CD14-positive monocyte (primary cell): ENCODE results near the gene THRA. TPM values are rescaled to one million over a fixed set of nuclear protein-coding genes. Genes with fewer than 3 reads are reported as not detected.

Source experiments
- DNase-seq, 3 donors: peaks; one replicate each; pipeline ENCODE4 v3.0.0-alpha.2; 2011 to 2022
- H2AFZ ChIP-seq: 2 replicates; pipeline ENCODE4 v1.6.0; 2012; ENCODE audit warnings: mild to moderate bottlenecking, low read depth, low read length, inconsistent platforms; ENCODE audit not compliant: insufficient read depth, poor library complexity, severe bottlenecking
- H3K27ac ChIP-seq, 2 donors: 1 replicate in 1 of 2; 2 replicates in 1 of 2; pipeline ENCODE4 v1.5.1; 2012 to 2013; ENCODE audit warnings: low read length in 2 of 2, control low read depth in 1 of 2, inconsistent platforms in 1 of 2, low read depth in 1 of 2, mild to moderate bottlenecking in 1 of 2
- H3K27me3 ChIP-seq, 2 donors: one replicate each; pipeline versions ENCODE4 v1.6.0 to v1.6.1; 2011 to 2013; ENCODE audit warnings: low read length in 2 of 2; ENCODE audit not compliant: control insufficient read depth in 2 of 2, insufficient read depth in 2 of 2
- H3K36me3 ChIP-seq, 2 donors: replicated peaks in 1 of 2; 1 replicate in 1 of 2; 2 replicates in 1 of 2; pipeline versions ENCODE4 v1.5.1 to v1.6.1; 2012 to 2013; ENCODE audit warnings: low read length in 2 of 2, control low read depth in 1 of 2, inconsistent platforms in 1 of 2, mild to moderate bottlenecking in 1 of 2; ENCODE audit not compliant: insufficient read depth in 2 of 2, control insufficient read depth in 1 of 2
- H3K4me1 ChIP-seq, 2 donors: 1 replicate in 1 of 2; 2 replicates in 1 of 2; pipeline versions ENCODE4 v1.5.1 to v1.6.1; 2012 to 2013; ENCODE audit warnings: low read length in 2 of 2, control low read depth in 1 of 2, inconsistent platforms in 1 of 2, mild to moderate bottlenecking in 1 of 2, moderate library complexity in 1 of 2; ENCODE audit not compliant: insufficient read depth in 2 of 2, control insufficient read depth in 1 of 2
- H3K4me2 ChIP-seq: replicated peaks from 2 replicates; pipeline ENCODE3; 2012; ENCODE audit warnings: low read length, moderate library complexity, mild to moderate bottlenecking; ENCODE audit not compliant: poor library complexity, severe bottlenecking; ENCODE audit errors: extremely low read depth
- H3K4me3 ChIP-seq, 3 experiments: fragments of 200-600 bp in 1 of 3; sonication (generic) in 1 of 3; replicated peaks in 1 of 3; 1 replicate in 2 of 3; 2 replicates in 1 of 3; pipeline ENCODE4 v1.5.1; 2011 to 2013; ENCODE audit warnings: low read length in 3 of 3, mild to moderate bottlenecking in 3 of 3, control low read depth in 2 of 3, low read depth in 2 of 3, inconsistent platforms in 1 of 3, moderate library complexity in 1 of 3
- H3K79me2 ChIP-seq: 2 replicates; pipeline ENCODE4 v1.6.0; 2012; ENCODE audit warnings: mild to moderate bottlenecking, control low read depth, inconsistent platforms, low read length, moderate library complexity; ENCODE audit not compliant: insufficient read depth
- H3K9ac ChIP-seq: 2 replicates; pipeline ENCODE4 v1.6.0; 2017; ENCODE audit warnings: low read length, mild to moderate bottlenecking; ENCODE audit not compliant: insufficient read depth, poor library complexity, severe bottlenecking
- H3K9me3 ChIP-seq, 2 donors: replicated peaks in 1 of 2; 1 replicate in 1 of 2; 2 replicates in 1 of 2; pipeline versions ENCODE4 v1.5.1 to v1.6.1; 2012 to 2013; ENCODE audit warnings: low read length in 2 of 2, control low read depth in 1 of 2; ENCODE audit not compliant: control insufficient read depth in 1 of 2, insufficient read depth in 1 of 2
- H4K20me1 ChIP-seq: 2 replicates; pipeline ENCODE4 v1.6.0; 2012; ENCODE audit warnings: mild to moderate bottlenecking, low read length, control low read depth, moderate library complexity; ENCODE audit not compliant: insufficient read depth
- H3K27ac Mint-ChIP-seq, 7 donors: one replicate each; pipeline ENCODE4 v1.8.0; 2020; ENCODE audit warnings: mild to moderate bottlenecking in 7 of 7, mixed read lengths in 7 of 7, moderate library complexity in 6 of 7, inconsistent platforms in 2 of 7
- H3K27me3 Mint-ChIP-seq, 3 donors: one replicate each; pipeline ENCODE4 v1.8.0; 2021 to 2022; ENCODE audit warnings: low read depth in 3 of 3, mild to moderate bottlenecking in 3 of 3, mixed read lengths in 3 of 3, moderate library complexity in 3 of 3, inconsistent platforms in 1 of 3
- H3K36me3 Mint-ChIP-seq, 2 donors: one replicate each; pipeline ENCODE4 v1.8.0; 2020; ENCODE audit warnings: mixed read lengths in 2 of 2, inconsistent platforms in 1 of 2, mild to moderate bottlenecking in 1 of 2
- H3K4me1 Mint-ChIP-seq: one replicate; pipeline ENCODE4 v1.8.0; 2020; ENCODE audit warnings: mild to moderate bottlenecking, mixed read lengths
- H3K4me3 Mint-ChIP-seq, 2 donors: one replicate each; pipeline ENCODE4 v1.8.0; 2020; ENCODE audit warnings: mild to moderate bottlenecking in 2 of 2, mixed read lengths in 2 of 2, moderate library complexity in 1 of 2
- H3K9me3 Mint-ChIP-seq, 7 donors: one replicate each; pipeline ENCODE4 v1.8.0; 2020 to 2022; ENCODE audit warnings: mixed read lengths in 7 of 7, mild to moderate bottlenecking in 6 of 7, moderate library complexity in 6 of 7, inconsistent platforms in 2 of 7
- CTCF ChIP-seq: fragments of 200-600 bp; IDR thresholded peaks from one replicate; pipeline ENCODE4 v1.8.0; 2022; ENCODE audit warnings: antibody characterized with exemption, mild to moderate bottlenecking
- WGBS: methylation state at CpG from one replicate; pipeline ENCODE4 v1.1.5; 2013; ENCODE audit warnings: missing lambda C conversion rate; ENCODE audit not compliant: insufficient coverage; 5-methylcytosine and 5-hydroxymethylcytosine counted together
- intact Hi-C, 2 donors: fragments of 100-400 bp; cut with micrococcal nuclease; formaldehyde crosslinking; loops; one replicate each; pipeline versions ENCODE4 v1.15.0 to v1.15.1; 2023
- polyA plus RNA-seq, 3 donors: library from polyadenylated mRNA; depleted of rRNA in 1 of 3; unstranded in 2 of 3; stranded (reverse) in 1 of 3; fragments of 300-500 nt in 2 of 3; fragments of >200 nt in 1 of 3; fragmentation: Illumina TruSeq in 2 of 3; gene quantifications; 1 replicate in 2 of 3; 2 replicates in 1 of 3; pipeline ENCODE4 v1.2.3, GENCODE V29; 2012 to 2021

THRA gene
- polyA plus RNA-seq, 3 donors, result 2.5 to 7.5 (median 3.8) TPM

GRCh38 chr17:40100669-40101366 lies 38.1 kb downstream of the THRA start:
- Mint-ChIP-seq H3K27ac (peak overlapping the region; percentile 96 to 99 (median 98)), H3K27me3 (peaks cover 0 to 8% (median 0%) of the 10 kb centered on the region in 3 donors), H3K4me3 (peak overlapping the region; percentile 87 to 95), H3K9me3 (peaks cover 0 to 5% (median 0%) of the 10 kb centered on the region in 7 donors), H3K36me3 (peaks cover 10 to 14% of the 10 kb centered on the region in 2 donors), H3K4me1 (peaks cover 78% of the 10 kb centered on the region)
- Histone ChIP-seq H3K4me2 (peak overlapping the region; percentile 85), H3K27me3 (no peaks in the 10 kb centered on the region), H3K79me2 (no peaks in the 10 kb centered on the region), H3K27ac (peak overlapping the region; percentile 78 to 98), H3K4me3 (peak overlapping the region; percentile 3 to 78 (median 35)), H3K4me1 (peaks cover 63 to 64% of the 10 kb centered on the region in 2 donors), H4K20me1 (peaks cover 8% of the 10 kb centered on the region), H3K36me3 (no peaks in the 10 kb centered on the region), H2AFZ (peak overlapping the region; percentile 24), H3K9ac (peak overlapping the region; percentile 84), H3K9me3 (no peaks in the 10 kb centered on the region)
- DNase-seq, result peak; percentile 94 to 97 (median 96)
- WGBS, result 1% methylated on average over 20 of the region's 25 CpGs
- TF ChIP-seq CTCF, result no peak
- intact Hi-C loops, result no loop called here

DNA sequence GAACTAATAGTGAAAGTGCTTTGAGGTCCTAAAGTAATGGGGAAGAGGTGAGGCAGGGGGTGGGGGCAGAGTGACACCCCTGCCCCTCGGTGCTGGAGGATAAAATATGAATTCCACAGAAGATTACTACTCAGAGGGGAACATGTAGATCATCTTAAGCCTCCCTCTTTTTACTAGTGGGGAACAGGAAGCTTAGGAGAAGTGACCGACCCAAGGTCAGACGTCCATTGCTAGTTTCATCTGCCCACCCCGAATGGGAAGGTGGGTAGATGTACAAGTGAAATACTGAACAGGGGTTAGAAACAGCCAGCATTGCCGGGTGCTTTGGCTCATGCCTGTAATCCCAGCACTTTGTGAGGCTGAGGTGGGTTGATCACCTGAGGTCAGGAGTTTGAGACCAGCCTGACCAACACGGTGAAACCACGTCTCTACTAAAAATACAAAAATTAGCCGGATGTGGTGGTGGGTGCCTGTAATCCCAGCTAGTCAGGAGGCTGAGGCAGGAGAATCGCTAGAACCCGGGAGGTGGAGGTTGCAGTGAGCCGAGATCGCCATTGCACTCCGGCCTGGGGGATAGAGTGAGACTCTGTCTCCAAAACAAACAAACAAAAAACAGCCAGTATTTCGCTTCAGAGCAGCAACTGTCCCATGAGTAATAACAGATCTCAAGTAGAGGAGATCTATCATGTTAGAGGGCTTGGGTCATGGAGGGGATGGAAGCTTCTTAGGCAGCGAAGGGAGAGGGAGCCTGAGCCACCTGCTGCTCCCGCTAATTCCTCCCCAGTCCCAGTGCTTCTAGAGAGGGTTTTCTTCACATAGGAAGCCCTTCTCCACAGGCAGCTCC lies 38.8 kb downstream of the THRA start:
- no peak overlapping the region for H2AFZ ChIP-seq
- intact Hi-C loops, result no loop called here
- peak overlapping the region; percentile 78 to 98 for H3K27ac ChIP-seq

More for the DNA sequence above, 38.8 kb downstream of the THRA start:
- Mint-ChIP-seq H3K4me1 (peaks cover 78% of the 10 kb centered on the region), H3K27me3 (peaks cover 0 to 7% (median 0%) of the 10 kb centered on the region in 3 donors), H3K36me3 (peaks cover 8 to 11% of the 10 kb centered on the region in 2 donors), H3K9me3 (peaks cover 0 to 5% (median 0%) of the 10 kb centered on the region in 7 donors), H3K27ac (peak overlapping the region; percentile 96 to 99 (median 98)), H3K4me3 (peak overlapping the region; percentile 87 to 95)
- Histone ChIP-seq H3K4me3 (peak overlapping the region in 1 of 3 experiments; percentile 78), H3K79me2 (no peaks in the 10 kb centered on the region), H3K4me1 (peaks cover 65% of the 10 kb centered on the region in 2 donors), H3K9me3 (no peaks in the 10 kb centered on the region), H3K27me3 (no peaks in the 10 kb centered on the region), H3K36me3 (no peaks in the 10 kb centered on the region), H3K9ac (no peak overlapping the region), H4K20me1 (peaks cover 8% of the 10 kb centered on the region), H3K4me2 (peak overlapping the region; percentile 85)
- DNase-seq, result no peak
- no peak for TF ChIP-seq CTCF
- 73% methylated on average over 3 of the region's 16 CpGs for WGBS
